HG02870 (cell line): ENCODE measurements around the gene CENPF.

ENCODE experiments used
- ATAC-seq: cut with Tn5 transposase; IDR thresholded peaks from one replicate; pipeline ENCODE4 v1.9.1; 2021; ENCODE audit warnings: mild to moderate bottlenecking, moderate library complexity; ENCODE audit not compliant: unreplicated experiment

Gene CENPF

DNA sequence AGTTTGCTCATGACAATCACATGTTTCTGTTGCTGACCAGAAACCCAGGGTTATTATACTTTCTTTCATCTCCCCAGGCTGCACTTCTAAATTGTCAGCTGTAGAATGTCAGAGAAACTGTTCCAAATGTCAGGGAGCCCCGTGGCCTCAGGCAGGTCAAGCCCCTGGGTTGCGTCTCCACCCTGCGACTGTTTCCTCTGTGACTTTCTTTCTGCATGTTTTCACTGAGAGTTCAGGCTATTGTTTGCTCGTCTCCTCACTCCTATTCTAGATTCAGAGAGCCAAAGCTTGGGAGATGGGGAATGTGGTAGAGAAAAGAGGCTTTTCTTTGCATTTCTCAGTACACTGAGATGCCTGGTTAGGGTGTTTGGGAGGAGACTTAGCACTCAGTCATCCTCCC is 97.4 kb downstream of the CENPF start:
- ATAC-seq, result no peak

DNA sequence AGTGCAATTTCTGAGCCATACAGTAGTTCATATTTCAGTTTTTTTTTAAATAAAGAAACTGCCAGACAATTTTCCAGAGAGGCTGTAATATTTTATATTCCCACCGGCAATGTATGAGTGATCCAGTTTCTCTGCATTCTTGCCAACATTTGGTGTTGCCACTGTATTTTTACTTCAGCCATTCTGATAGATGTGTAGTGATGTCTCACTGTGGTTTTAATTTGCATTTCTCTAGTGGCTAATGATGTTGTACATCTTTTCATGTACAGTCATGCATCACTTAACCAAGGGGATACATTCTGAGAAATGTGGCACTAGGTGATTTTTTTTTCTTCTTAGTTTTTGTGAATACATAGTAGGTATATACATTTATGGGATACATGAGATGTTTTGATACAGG is 99.6 kb downstream of the CENPF start:
- ATAC-seq, result no peak

DNA sequence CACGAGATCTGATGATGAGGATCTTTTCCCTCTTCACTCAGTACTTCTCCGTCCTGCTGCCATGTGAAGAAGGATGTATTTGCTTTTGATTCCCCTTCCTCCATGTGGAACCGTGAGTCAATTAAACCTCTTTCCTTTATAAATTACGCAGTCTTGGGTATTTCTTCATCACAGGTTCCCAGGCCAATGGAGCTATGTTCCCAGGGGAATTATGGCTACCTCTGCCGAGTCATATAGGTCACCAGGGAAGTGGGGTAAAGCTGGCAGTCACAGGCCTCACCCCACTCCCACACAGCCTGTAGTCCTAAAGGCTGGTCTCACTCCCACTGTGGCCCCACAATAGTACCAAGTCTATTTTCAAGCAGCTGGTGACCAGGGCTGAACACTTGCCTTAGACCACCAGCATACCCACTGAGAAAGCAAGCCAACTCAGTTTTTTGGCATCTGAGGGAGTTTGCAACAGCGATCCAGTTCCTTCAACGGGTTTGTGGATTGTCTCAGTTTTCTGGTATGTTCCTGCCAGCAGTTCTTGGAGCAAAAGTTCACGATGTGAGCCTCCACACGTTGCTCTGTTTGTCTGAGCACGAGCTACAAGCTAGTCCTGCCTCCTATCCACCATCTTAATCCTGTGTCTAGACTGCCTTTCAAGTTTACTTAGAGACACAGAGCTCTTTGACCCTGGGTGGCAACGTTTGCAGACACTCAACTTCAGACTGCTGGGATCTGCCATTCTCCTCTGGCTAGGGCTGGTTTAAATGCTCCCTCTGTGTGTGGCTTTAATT is 104.5 kb downstream of the CENPF start:
- ATAC-seq, result no peak

DNA sequence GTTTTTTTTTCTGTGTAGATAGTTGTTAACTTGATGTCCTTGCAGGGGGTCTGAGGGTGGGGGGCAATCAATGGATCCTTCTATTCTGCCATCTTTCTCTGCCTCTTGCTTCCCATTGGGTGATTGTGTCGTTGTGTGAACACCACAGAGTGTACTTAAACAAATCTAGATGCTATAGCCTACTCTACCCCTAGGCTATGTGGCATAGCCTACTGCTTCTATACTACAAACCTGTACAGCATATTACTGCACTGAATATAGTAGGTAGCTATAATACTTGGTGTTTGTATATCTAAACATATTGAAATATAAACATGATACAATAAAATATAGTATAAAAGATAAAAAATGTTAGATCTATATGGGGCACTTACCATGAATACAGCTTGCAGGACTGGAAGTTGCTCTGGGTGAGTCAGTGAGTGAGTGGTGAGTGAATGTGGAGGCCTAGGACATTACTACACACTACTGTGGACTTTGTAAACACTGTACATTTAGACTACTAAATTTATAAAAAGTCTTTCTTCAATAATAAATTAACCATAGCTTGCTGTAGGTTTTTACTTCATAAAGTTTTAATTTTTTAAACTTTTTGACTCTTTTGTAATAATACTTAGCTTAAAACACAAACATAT is 105.4 kb downstream of the CENPF start:
- no peak for ATAC-seq

DNA sequence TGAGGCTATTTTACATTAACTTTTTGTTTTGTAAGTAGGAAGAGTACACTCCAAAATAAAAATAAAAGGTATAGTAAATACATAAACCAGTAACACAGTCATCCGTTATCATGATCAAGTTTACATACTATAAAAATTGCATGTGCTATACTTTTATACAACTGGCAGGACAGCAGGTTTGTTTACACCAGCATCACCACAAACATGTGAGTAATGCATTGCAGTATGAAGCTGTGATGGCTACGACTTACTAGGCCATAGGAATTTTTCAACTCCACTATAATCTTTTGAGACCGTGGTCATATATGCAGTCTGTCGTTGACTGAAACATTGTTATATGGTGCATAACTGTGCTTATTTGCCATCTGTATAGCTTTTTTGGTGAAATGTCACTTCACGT is 106.2 kb downstream of the CENPF start:
- no peak for ATAC-seq

DNA sequence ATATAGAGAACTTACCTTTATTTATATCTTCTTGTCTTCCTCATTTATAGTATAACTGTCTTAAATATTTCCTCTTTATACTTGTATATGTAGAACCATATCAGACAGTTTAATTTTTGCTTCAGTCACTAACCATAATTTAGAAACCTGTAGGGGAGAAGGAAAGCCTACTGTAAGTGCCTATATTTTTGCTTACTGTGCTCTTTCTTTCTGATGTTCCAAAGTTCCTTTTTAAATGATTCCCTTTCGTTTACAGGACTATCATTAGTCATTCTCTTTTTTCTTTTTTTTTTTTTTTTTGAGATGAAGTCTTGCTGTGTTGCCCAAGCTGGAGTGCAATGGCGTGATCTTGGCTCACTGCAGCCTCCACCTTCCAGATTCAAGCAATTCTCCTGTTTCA is 109.7 kb downstream of the CENPF start:
- ATAC-seq, result no peak
